B cell (primary cell): ENCODE data around the gene TLE6.

Experiments used
- EZH2 ChIP-seq: IDR thresholded peaks from 2 replicates; pipeline ENCODE4 v1.6.1; 2012; ENCODE audit warnings: borderline replicate concordance, low read depth, mild to moderate bottlenecking, moderate library complexity, low read length; ENCODE audit not compliant: insufficient read depth, poor library complexity, severe bottlenecking
- TF ChIP-seq, protein P1 (sequence below): fragments of 200-600 bp; IDR thresholded peaks from one replicate; pipeline ENCODE4 v1.8.0; 2022; ENCODE audit warnings: antibody characterized with exemption, mild to moderate bottlenecking

DNA sequence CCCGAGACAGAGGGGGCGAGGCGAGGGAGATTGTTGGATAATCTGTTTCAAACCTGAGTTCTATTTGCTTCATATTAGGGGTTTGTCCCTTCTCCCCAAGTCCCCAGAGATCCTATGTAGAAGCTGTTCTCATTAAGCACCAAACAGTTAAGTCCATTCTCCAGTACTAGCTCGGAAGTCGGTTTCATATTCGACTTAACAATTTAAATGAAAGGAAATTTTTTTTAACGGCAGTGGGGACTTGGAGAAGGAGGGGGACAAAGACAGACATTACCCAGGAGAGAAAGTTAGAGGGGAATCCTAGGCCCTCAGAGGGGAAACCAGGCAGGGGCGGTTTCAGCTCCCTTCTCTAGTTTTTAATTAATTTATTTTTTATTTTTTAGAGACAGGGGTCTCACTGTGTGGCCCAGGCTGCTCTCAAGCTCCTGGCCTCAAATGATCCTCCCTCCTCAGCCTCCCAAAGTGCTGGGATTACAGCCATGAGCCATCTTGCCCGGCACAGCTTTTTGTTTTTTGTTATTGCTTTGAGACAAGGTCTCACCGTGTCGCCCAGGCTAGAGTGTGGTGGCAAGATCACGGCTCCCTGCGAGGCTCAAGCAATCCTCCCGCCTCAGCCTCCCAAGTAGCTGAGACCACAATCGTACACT, 65.4 kb downstream of the TLE6 start:
- TF ChIP-seq, protein P1, sequence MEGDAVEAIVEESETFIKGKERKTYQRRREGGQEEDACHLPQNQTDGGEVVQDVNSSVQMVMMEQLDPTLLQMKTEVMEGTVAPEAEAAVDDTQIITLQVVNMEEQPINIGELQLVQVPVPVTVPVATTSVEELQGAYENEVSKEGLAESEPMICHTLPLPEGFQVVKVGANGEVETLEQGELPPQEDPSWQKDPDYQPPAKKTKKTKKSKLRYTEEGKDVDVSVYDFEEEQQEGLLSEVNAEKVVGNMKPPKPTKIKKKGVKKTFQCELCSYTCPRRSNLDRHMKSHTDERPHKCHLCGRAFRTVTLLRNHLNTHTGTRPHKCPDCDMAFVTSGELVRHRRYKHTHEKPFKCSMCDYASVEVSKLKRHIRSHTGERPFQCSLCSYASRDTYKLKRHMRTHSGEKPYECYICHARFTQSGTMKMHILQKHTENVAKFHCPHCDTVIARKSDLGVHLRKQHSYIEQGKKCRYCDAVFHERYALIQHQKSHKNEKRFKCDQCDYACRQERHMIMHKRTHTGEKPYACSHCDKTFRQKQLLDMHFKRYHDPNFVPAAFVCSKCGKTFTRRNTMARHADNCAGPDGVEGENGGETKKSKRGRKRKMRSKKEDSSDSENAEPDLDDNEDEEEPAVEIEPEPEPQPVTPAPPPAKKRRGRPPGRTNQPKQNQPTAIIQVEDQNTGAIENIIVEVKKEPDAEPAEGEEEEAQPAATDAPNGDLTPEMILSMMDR = no peak
- no peak for TF ChIP-seq EZH2
